IMR-90 (cell line): ENCODE results near the gene VPS26A. TPM values are rescaled to one million over a fixed set of nuclear protein-coding genes. Genes with fewer than 3 reads are reported as not detected.
A peak's percentile ranks its signal among the peaks of the same experiment; 100 is the strongest.

Source experiments
- ATAC-seq: fragments of 200-7000 bp; cut with Tn5 transposase; 2 replicates; pipeline ENCODE4 v1.9.1; 2020; ENCODE audit warnings: low read depth, mild to moderate bottlenecking, moderate library complexity
- BruUV-seq: library from RNA; stranded (reverse); fragments of 400-500 nt; replicated peaks from 2 replicates; lab custom pipeline; 2021; lab: Mats Ljungman, UMichigan
- CTCF ChIA-PET: fragments of 300-600 bp; formaldehyde crosslinking; extraction: SDS; loops from one replicate; lab custom pipeline; 2021; ENCODE audit warnings: antibody characterized with exemption; lab: Yijun Ruan, JAX
- POLR2A ChIA-PET: fragments of 300-600 bp; sonication (Branson Sonifier 250); formaldehyde crosslinking; loops from one replicate; lab custom pipeline; 2022; ENCODE audit warnings: antibody characterized with exemption; ENCODE audit not compliant: unreplicated experiment; lab: Charles Lee
- DNase-seq: peaks from one replicate; pipeline ENCODE4 v3.0.0; 2013
- H2AFZ ChIP-seq: replicated peaks from 2 replicates; pipeline ENCODE3; 2013; ENCODE audit warnings: low read length, mild to moderate bottlenecking; ENCODE audit not compliant: poor library complexity
- H2AK5ac ChIP-seq: 2 replicates; pipeline ENCODE4 v1.6.1; 2013; ENCODE audit warnings: low read depth, low read length, inconsistent platforms
- H2AK9ac ChIP-seq: replicated peaks from 2 replicates; pipeline ENCODE3; 2013; ENCODE audit warnings: mild to moderate bottlenecking, low read depth, low read length, moderate library complexity; ENCODE audit not compliant: poor library complexity
- H2BK120ac ChIP-seq: 2 replicates; pipeline ENCODE4 v1.6.1; 2013; ENCODE audit warnings: low read depth, low read length, inconsistent platforms
- H2BK15ac ChIP-seq: 3 replicates; pipeline ENCODE4 v1.6.1; 2013; ENCODE audit warnings: low read depth, low read length, inconsistent platforms
- H2BK20ac ChIP-seq: 2 replicates; pipeline ENCODE4 v1.6.1; 2013; ENCODE audit warnings: low read depth, mild to moderate bottlenecking, inconsistent platforms, low read length, moderate library complexity
- H2BK5ac ChIP-seq: 2 replicates; pipeline ENCODE4 v1.6.1; 2013; ENCODE audit warnings: mild to moderate bottlenecking, low read depth, low read length, inconsistent platforms; ENCODE audit not compliant: poor library complexity, severe bottlenecking
- H3K14ac ChIP-seq: replicated peaks from 2 replicates; pipeline ENCODE4 v1.6.1; 2013; ENCODE audit warnings: low read depth, low read length, inconsistent platforms
- H3K18ac ChIP-seq: 2 replicates; pipeline ENCODE4 v1.6.1; 2013; ENCODE audit warnings: low read depth, low read length, control low read depth
- H3K23ac ChIP-seq: 2 replicates; pipeline ENCODE4 v1.6.1; 2013; ENCODE audit warnings: low read depth, low read length, inconsistent platforms
- H3K27ac ChIP-seq: 2 replicates; pipeline ENCODE4 v1.5.1; 2013; ENCODE audit warnings: mild to moderate bottlenecking, control low read depth, low read length; ENCODE audit not compliant: insufficient read depth
- H3K27me3 ChIP-seq: 2 replicates; pipeline ENCODE4 v1.6.1; 2013; ENCODE audit warnings: low read length; ENCODE audit not compliant: control insufficient read depth, insufficient read depth
- H3K36me3 ChIP-seq: 2 replicates; pipeline ENCODE4 v1.6.1; 2013; ENCODE audit warnings: low read length, mixed read lengths; ENCODE audit not compliant: control insufficient read depth, insufficient read depth
- H3K4ac ChIP-seq: 2 replicates; pipeline ENCODE4 v1.6.1; 2013; ENCODE audit warnings: low read depth, low read length, inconsistent platforms
- H3K4me1 ChIP-seq: 2 replicates; pipeline ENCODE4 v1.6.1; 2013; ENCODE audit warnings: low read length, mixed read lengths; ENCODE audit not compliant: control insufficient read depth, insufficient read depth
- H3K4me2 ChIP-seq: 2 replicates; pipeline ENCODE4 v1.6.1; 2013; ENCODE audit warnings: low read depth, mild to moderate bottlenecking, control low read depth, low read length, moderate library complexity
- H3K4me3 ChIP-seq: 2 replicates; pipeline ENCODE4 v1.5.1; 2013; ENCODE audit warnings: low read depth, mild to moderate bottlenecking, control low read depth, low read length, moderate library complexity; ENCODE audit not compliant: insufficient read depth
- H3K56ac ChIP-seq: 2 replicates; pipeline ENCODE4 v1.6.1; 2013; ENCODE audit warnings: low read length, inconsistent platforms; ENCODE audit not compliant: insufficient read depth; ENCODE audit errors: extremely low read depth
- H3K79me1 ChIP-seq, 2 experiments: 2 replicates each; pipeline ENCODE4 v1.6.1; 2013; ENCODE audit warnings: low read length in 2 of 2, inconsistent platforms in 1 of 2, low read depth in 1 of 2
- H3K9ac ChIP-seq: 2 replicates; pipeline ENCODE4 v1.6.1; 2013; ENCODE audit warnings: low read depth, low read length, control low read depth
- H3K9me1 ChIP-seq: 2 replicates; pipeline ENCODE4 v1.6.1; 2013; ENCODE audit warnings: low read length, inconsistent platforms; ENCODE audit not compliant: insufficient read depth
- H3K9me3 ChIP-seq: 2 replicates; pipeline ENCODE4 v1.6.1; 2013; ENCODE audit warnings: low read length; ENCODE audit not compliant: control insufficient read depth, insufficient read depth
- H4K20me1 ChIP-seq: 2 replicates; pipeline ENCODE4 v1.6.1; 2013; ENCODE audit warnings: low read length, inconsistent platforms; ENCODE audit not compliant: insufficient read depth
- H4K5ac ChIP-seq: 2 replicates; pipeline ENCODE4 v1.6.1; 2013; ENCODE audit warnings: mild to moderate bottlenecking, low read depth, low read length, control low read depth
- H4K8ac ChIP-seq, 2 experiments: 2 replicates each; pipeline ENCODE4 v1.6.1; 2013; ENCODE audit warnings: low read depth in 2 of 2, low read length in 2 of 2, control low read depth in 1 of 2, inconsistent platforms in 1 of 2
- H4K91ac ChIP-seq: 2 replicates; pipeline ENCODE4 v1.6.1; 2013; ENCODE audit warnings: low read depth, low read length, inconsistent platforms; ENCODE audit not compliant: insufficient read depth
- FOS ChIP-seq: fragments of 150-350 bp; IDR thresholded peaks from 2 replicates; pipeline ENCODE4 v1.6.1; 2016; ENCODE audit warnings: low read depth, low read length
- MAZ ChIP-seq: IDR thresholded peaks from 2 replicates; pipeline ENCODE4 v1.6.1; 2012; ENCODE audit warnings: low read depth, mild to moderate bottlenecking, low read length, improper control_type of control experiment, moderate library complexity, borderline replicate concordance
- POLR2A ChIP-seq: IDR thresholded peaks from 2 replicates; pipeline ENCODE4 v1.6.1; 2012; ENCODE audit warnings: mild to moderate bottlenecking, low read depth, low read length
- RAD21 ChIP-seq: IDR thresholded peaks from 2 replicates; pipeline ENCODE4 v1.6.1; 2012; ENCODE audit warnings: low read length, improper control_type of control experiment
- RCOR1 ChIP-seq: IDR thresholded peaks from 2 replicates; pipeline ENCODE4 v1.6.1; 2012; ENCODE audit warnings: mild to moderate bottlenecking, low read length, improper control_type of control experiment; ENCODE audit not compliant: insufficient replicate concordance
- RFX5 ChIP-seq: IDR thresholded peaks from 2 replicates; pipeline ENCODE4 v1.8.0; 2012; ENCODE audit warnings: low read depth, mild to moderate bottlenecking, low read length, moderate library complexity
- SMC3 ChIP-seq: fragments of 150-350 bp; IDR thresholded peaks from 2 replicates; pipeline ENCODE4 v1.6.1; 2016; ENCODE audit warnings: low read depth, mild to moderate bottlenecking, antibody characterized with exemption, low read length, moderate library complexity
- WGBS, 2 experiments: methylation state at CpG; one replicate each; pipeline versions ENCODE4 v1.1.5 to v1.1.7; 2013; ENCODE audit warnings: missing lambda C conversion rate in 2 of 2; ENCODE audit not compliant: insufficient read length in 1 of 2; ENCODE audit errors: extremely low coverage in 2 of 2; 5-methylcytosine and 5-hydroxymethylcytosine counted together
- dilution Hi-C: fragments of 300-500 bp; cut with HindIII; formaldehyde crosslinking; loops from one replicate; pipeline ENCODE4 v1.14.3; 2018; ENCODE audit warnings: low sequenced_read_pairs; ENCODE audit not compliant: unreplicated experiment
- in situ Hi-C: fragments of 300-500 bp; cut with MboI; formaldehyde crosslinking; loops from 3 replicates; pipeline ENCODE4 v1.14.3; 2019; ENCODE audit warnings: low sequenced_read_pairs, inconsistent platforms, mixed read lengths
- intact Hi-C: fragments of 100-400 bp; cut with micrococcal nuclease; formaldehyde crosslinking; loops from 2 replicates; pipeline ENCODE4 v1.10.0; 2022
- polyA plus RNA-seq, 3 experiments: library from polyadenylated mRNA; depleted of rRNA; stranded (reverse); fragments of >200 nt; gene quantifications; 2 replicates each; pipeline ENCODE4 v1.2.3, GENCODE V29; 2012; ENCODE audit warnings: low replicate concordance in 1 of 3
- total RNA-seq: library from RNA; depleted of rRNA; stranded (reverse); fragments of >200 nt; gene quantifications from 2 replicates; pipeline ENCODE4 v1.2.3, GENCODE V29; 2012
- TF ChIP-seq, protein P1 (sequence below): conservative IDR thresholded peaks from 2 replicates; pipeline ENCODE4 v1.5.1; 2012; ENCODE audit warnings: mild to moderate bottlenecking, low read depth, low read length, improper control_type of control experiment
- TF ChIP-seq, protein P2 (sequence below): fragments of 150-350 bp; IDR thresholded peaks from 2 replicates; pipeline ENCODE4 v1.6.1; 2016; ENCODE audit warnings: low read depth, mild to moderate bottlenecking, low read length, moderate library complexity, borderline replicate concordance

The VPS26A gene
- total and polyA plus RNA-seq, 2 of the 4 experiments (the other 2 are of a cell fraction), result 7.2 to 18.7 TPM

DNA sequence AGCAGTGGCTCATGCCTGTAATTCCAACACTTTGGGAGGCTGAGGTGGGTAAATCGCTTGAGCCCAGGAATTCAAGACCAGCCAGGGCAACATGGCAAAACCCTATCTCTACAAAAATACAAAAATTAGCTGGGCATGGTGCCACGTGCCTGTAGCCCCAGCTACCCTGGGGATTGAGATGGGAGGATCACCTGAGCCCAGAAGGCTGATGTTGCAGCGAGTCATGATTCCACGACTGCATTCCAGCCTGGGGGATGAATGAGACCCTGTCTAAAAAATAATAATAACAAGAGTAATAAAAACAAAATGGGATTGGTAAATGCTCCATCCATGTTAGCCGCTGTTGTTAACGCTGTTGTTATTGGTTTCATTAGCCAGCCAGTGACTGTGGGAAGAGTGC, 94.9 kb downstream of the VPS26A start:
- Histone ChIP-seq H3K79me1 (no peaks in the 10 kb centered on the region), H4K91ac (no peak overlapping the region), H3K4me3 (no peak overlapping the region), H3K56ac (no peak overlapping the region), H3K4me1 (peaks cover 3% of the 10 kb centered on the region; the same call in 1 of the 2 replicates), H3K4me2 (no peak overlapping the region), H3K14ac (peak overlapping the region; percentile 51; the same call in 1 of the 2 replicates), H2BK20ac (peak overlapping the region; percentile 65), H2AK5ac (0 out of 2 replicates have a peak overlapping the region, but pooled peaks have one; percentile 4), H3K4ac (no peak overlapping the region), H4K8ac (0 out of 4 replicates have a peak overlapping the region, but pooled peaks of 1 of the 2 experiments have one; percentile 18), H4K20me1 (no peaks in the 10 kb centered on the region), H2BK15ac (no peak overlapping the region), H3K9me1 (0 out of 2 replicates have a peak, but pooled peaks cover 8% of the 10 kb centered on the region), H2AFZ (no peak overlapping the region), H3K36me3 (no peaks in the 10 kb centered on the region), H3K23ac (no peak overlapping the region), H4K5ac (no peak overlapping the region), H3K18ac (no peak overlapping the region), H3K27ac (no peak overlapping the region), H3K9me3 (no peaks in the 10 kb centered on the region), H2BK5ac (no peak overlapping the region), H2AK9ac (no peak overlapping the region), H2BK120ac (no peak overlapping the region), H3K9ac (no peak overlapping the region), H3K27me3 (no peaks in the 10 kb centered on the region)
- TF ChIP-seq, protein P1, sequence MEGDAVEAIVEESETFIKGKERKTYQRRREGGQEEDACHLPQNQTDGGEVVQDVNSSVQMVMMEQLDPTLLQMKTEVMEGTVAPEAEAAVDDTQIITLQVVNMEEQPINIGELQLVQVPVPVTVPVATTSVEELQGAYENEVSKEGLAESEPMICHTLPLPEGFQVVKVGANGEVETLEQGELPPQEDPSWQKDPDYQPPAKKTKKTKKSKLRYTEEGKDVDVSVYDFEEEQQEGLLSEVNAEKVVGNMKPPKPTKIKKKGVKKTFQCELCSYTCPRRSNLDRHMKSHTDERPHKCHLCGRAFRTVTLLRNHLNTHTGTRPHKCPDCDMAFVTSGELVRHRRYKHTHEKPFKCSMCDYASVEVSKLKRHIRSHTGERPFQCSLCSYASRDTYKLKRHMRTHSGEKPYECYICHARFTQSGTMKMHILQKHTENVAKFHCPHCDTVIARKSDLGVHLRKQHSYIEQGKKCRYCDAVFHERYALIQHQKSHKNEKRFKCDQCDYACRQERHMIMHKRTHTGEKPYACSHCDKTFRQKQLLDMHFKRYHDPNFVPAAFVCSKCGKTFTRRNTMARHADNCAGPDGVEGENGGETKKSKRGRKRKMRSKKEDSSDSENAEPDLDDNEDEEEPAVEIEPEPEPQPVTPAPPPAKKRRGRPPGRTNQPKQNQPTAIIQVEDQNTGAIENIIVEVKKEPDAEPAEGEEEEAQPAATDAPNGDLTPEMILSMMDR, result no peak
- TF ChIP-seq FOS (no peak), RAD21 (no peak), RFX5 (no peak), SMC3 (no peak), POLR2A (no peak), MAZ (no peak), RCOR1 (no peak)
- TF ChIP-seq, protein P2, sequence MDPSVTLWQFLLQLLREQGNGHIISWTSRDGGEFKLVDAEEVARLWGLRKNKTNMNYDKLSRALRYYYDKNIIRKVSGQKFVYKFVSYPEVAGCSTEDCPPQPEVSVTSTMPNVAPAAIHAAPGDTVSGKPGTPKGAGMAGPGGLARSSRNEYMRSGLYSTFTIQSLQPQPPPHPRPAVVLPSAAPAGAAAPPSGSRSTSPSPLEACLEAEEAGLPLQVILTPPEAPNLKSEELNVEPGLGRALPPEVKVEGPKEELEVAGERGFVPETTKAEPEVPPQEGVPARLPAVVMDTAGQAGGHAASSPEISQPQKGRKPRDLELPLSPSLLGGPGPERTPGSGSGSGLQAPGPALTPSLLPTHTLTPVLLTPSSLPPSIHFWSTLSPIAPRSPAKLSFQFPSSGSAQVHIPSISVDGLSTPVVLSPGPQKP, result no peak
- dilution Hi-C loops, result no loop called here
- WGBS, 2 experiments, result no CpG with 5 or more reads among the region's 6 CpGs
- intact Hi-C loops, result no loop called here
- POLR2A ChIA-PET, result no interaction called here
- no peak for DNase-seq
- in situ Hi-C loops, result no loop called here
- BruUV-seq, result no TSS peak
- no peak for ATAC-seq
- CTCF ChIA-PET, result no interaction called here
